ENCODE data around the gene ATG7.

DNA sequence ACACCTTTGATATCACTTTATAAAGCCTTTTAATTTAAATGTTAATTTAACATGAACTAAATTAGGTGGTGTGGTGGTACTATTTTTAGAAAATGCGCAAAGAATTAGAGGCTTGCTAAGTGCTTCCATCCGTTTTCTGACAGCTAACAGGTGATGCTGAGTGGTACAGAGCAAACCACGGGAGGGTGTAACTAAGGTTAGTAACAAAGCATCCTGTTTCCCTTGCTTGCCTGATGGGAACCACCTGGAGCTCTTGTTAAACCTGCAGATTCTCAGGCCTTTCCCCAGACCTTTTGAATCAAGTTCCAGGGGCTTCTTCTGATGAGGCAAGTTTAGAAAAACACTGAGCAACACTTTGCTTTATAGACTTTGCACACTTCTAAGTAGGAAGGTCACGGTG, 101.0 kb downstream of the ATG7 start:
- TF ChIP-seq, protein P1, sequence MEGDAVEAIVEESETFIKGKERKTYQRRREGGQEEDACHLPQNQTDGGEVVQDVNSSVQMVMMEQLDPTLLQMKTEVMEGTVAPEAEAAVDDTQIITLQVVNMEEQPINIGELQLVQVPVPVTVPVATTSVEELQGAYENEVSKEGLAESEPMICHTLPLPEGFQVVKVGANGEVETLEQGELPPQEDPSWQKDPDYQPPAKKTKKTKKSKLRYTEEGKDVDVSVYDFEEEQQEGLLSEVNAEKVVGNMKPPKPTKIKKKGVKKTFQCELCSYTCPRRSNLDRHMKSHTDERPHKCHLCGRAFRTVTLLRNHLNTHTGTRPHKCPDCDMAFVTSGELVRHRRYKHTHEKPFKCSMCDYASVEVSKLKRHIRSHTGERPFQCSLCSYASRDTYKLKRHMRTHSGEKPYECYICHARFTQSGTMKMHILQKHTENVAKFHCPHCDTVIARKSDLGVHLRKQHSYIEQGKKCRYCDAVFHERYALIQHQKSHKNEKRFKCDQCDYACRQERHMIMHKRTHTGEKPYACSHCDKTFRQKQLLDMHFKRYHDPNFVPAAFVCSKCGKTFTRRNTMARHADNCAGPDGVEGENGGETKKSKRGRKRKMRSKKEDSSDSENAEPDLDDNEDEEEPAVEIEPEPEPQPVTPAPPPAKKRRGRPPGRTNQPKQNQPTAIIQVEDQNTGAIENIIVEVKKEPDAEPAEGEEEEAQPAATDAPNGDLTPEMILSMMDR (IDR thresholded peaks at IDR 0.05): no peak
- TF ChIP-seq POLR2A (IDR thresholded peaks at IDR 0.05): no peak

Measured in thyroid gland (tissue), 4 donors.